Dendritic cell treated with granulocyte-macrophage colony-stimulating factor and Interleukin-4, amounts not matched to agents 40 ng/mL and 50 ng/mL, for 4 days (primary cell): ENCODE measurements around the gene RNGTT.

ENCODE experiments used
- H3K27ac Mint-ChIP-seq: one replicate; pipeline ENCODE4 v1.8.0; 2022; ENCODE audit warnings: mild to moderate bottlenecking, mixed read lengths
- H3K27me3 Mint-ChIP-seq: one replicate; pipeline ENCODE4 v1.8.0; 2022; ENCODE audit warnings: mild to moderate bottlenecking, mixed read lengths
- H3K36me3 Mint-ChIP-seq: one replicate; pipeline ENCODE4 v1.8.0; 2022; ENCODE audit warnings: low read depth, mixed read lengths
- H3K4me1 Mint-ChIP-seq: one replicate; pipeline ENCODE4 v1.8.0; 2022; ENCODE audit warnings: low read depth, mixed read lengths
- H3K4me3 Mint-ChIP-seq: one replicate; pipeline ENCODE4 v1.8.0; 2022; ENCODE audit warnings: mild to moderate bottlenecking, moderate library complexity, mixed read lengths
- H3K9me3 Mint-ChIP-seq: one replicate; pipeline ENCODE4 v1.8.0; 2022; ENCODE audit warnings: mixed read lengths
- intact Hi-C: fragments of 100-400 bp; cut with micrococcal nuclease; formaldehyde crosslinking; loops from one replicate; pipeline ENCODE4 v1.15.0; 2022

The RNGTT gene

GRCh38 chr6:88708197-88708744 lies 255.1 kb downstream of the RNGTT start:
- intact Hi-C loops, result no loop called here

GRCh38 chr6:88705601-88706000 lies 257.8 kb downstream of the RNGTT start:
- no peaks in the 10 kb centered on the region for H3K36me3 Mint-ChIP-seq
- H3K9me3 Mint-ChIP-seq, result no peaks in the 10 kb centered on the region
- H3K27ac Mint-ChIP-seq, result no peak overlapping the region
- intact Hi-C loops, result no loop called here
- H3K27me3 Mint-ChIP-seq, result no peaks in the 10 kb centered on the region
- no peak overlapping the region for H3K4me3 Mint-ChIP-seq
- H3K4me1 Mint-ChIP-seq, result no peaks in the 10 kb centered on the region

More at GRCh38 chr6:88708197-88708744, 255.1 kb downstream of the RNGTT start:
- Mint-ChIP-seq H3K4me3 (no peak overlapping the region), H3K27me3 (no peaks in the 10 kb centered on the region), H3K9me3 (no peaks in the 10 kb centered on the region), H3K4me1 (no peaks in the 10 kb centered on the region), H3K36me3 (no peaks in the 10 kb centered on the region), H3K27ac (no peak overlapping the region)

GRCh38 chr6:88704980-88705379 lies 258.4 kb downstream of the RNGTT start:
- Mint-ChIP-seq H3K9me3 (no peaks in the 10 kb centered on the region), H3K4me3 (no peak overlapping the region), H3K27me3 (no peaks in the 10 kb centered on the region), H3K36me3 (no peaks in the 10 kb centered on the region), H3K27ac (no peak overlapping the region), H3K4me1 (no peaks in the 10 kb centered on the region)
- intact Hi-C loops, result no loop called here

GRCh38 chr6:88702956-88703556 lies 260.4 kb downstream of the RNGTT start:
- Mint-ChIP-seq H3K4me3 (no peak overlapping the region), H3K27me3 (no peaks in the 10 kb centered on the region), H3K9me3 (no peaks in the 10 kb centered on the region), H3K27ac (no peak overlapping the region), H3K36me3 (no peaks in the 10 kb centered on the region), H3K4me1 (no peaks in the 10 kb centered on the region)
- intact Hi-C loops, result no loop called here

GRCh38 chr6:88698661-88699060 lies 264.8 kb downstream of the RNGTT start:
- H3K36me3 Mint-ChIP-seq, result peaks cover 12% of the 10 kb centered on the region
- no peak overlapping the region for H3K4me3 Mint-ChIP-seq
- intact Hi-C loops, result no loop called here
- H3K4me1 Mint-ChIP-seq, result no peaks in the 10 kb centered on the region
- H3K9me3 Mint-ChIP-seq, result peaks cover 18% of the 10 kb centered on the region
- no peaks in the 10 kb centered on the region for H3K27me3 Mint-ChIP-seq
- H3K27ac Mint-ChIP-seq, result no peak overlapping the region

- H3K27ac Mint-ChIP-seq, result no peak overlapping the region
Observed at GRCh38 chr6:88695937-88696336, 267.5 kb downstream of the RNGTT start.

GRCh38 chr6:88683734-88684133 lies 279.7 kb downstream of the RNGTT start:
- Mint-ChIP-seq H3K27me3 (no peaks in the 10 kb centered on the region), H3K4me1 (no peaks in the 10 kb centered on the region), H3K4me3 (no peak overlapping the region), H3K36me3 (peaks cover 8% of the 10 kb centered on the region), H3K9me3 (peaks cover 11% of the 10 kb centered on the region), H3K27ac (no peak overlapping the region)
- intact Hi-C loops, result no loop called here

More at GRCh38 chr6:88695937-88696336, 267.5 kb downstream of the RNGTT start:
- Mint-ChIP-seq H3K9me3 (peaks cover 24% of the 10 kb centered on the region), H3K4me3 (no peak overlapping the region), H3K36me3 (peaks cover 17% of the 10 kb centered on the region), H3K27me3 (no peaks in the 10 kb centered on the region), H3K4me1 (no peaks in the 10 kb centered on the region)
- intact Hi-C loops, result no loop called here

GRCh38 chr6:88680654-88681053 lies 282.8 kb downstream of the RNGTT start:
- Mint-ChIP-seq H3K4me1 (no peaks in the 10 kb centered on the region), H3K27ac (no peak overlapping the region), H3K36me3 (peaks cover 22% of the 10 kb centered on the region), H3K4me3 (no peak overlapping the region), H3K9me3 (no peaks in the 10 kb centered on the region), H3K27me3 (no peaks in the 10 kb centered on the region)
- intact Hi-C loops, result no loop called here

GRCh38 chr6:88679841-88680240 lies 283.6 kb downstream of the RNGTT start:
- no peak overlapping the region for H3K27ac Mint-ChIP-seq
- peaks cover 22% of the 10 kb centered on the region for H3K36me3 Mint-ChIP-seq
- intact Hi-C loops, result no loop called here
- no peak overlapping the region for H3K4me3 Mint-ChIP-seq
- no peaks in the 10 kb centered on the region for H3K9me3 Mint-ChIP-seq
- no peaks in the 10 kb centered on the region for H3K4me1 Mint-ChIP-seq
- H3K27me3 Mint-ChIP-seq, result no peaks in the 10 kb centered on the region

- Mint-ChIP-seq H3K27me3 (no peaks in the 10 kb centered on the region), H3K27ac (no peak overlapping the region), H3K36me3 (peaks cover 29% of the 10 kb centered on the region), H3K4me3 (no peak overlapping the region), H3K4me1 (no peaks in the 10 kb centered on the region), H3K9me3 (peaks cover 10% of the 10 kb centered on the region)
- intact Hi-C loops, result no loop called here
Observed at GRCh38 chr6:88677356-88677755, 286.1 kb downstream of the RNGTT start.

- Mint-ChIP-seq H3K27ac (no peak overlapping the region), H3K27me3 (no peaks in the 10 kb centered on the region), H3K9me3 (peaks cover 67% of the 10 kb centered on the region), H3K4me3 (no peak overlapping the region), H3K4me1 (no peaks in the 10 kb centered on the region), H3K36me3 (peaks cover 59% of the 10 kb centered on the region)
- intact Hi-C loops, result no loop called here
Observed at GRCh38 chr6:88671624-88672023, 291.8 kb downstream of the RNGTT start.

GRCh38 chr6:88670369-88670768 lies 293.0 kb downstream of the RNGTT start:
- peaks cover 63% of the 10 kb centered on the region for H3K36me3 Mint-ChIP-seq
- intact Hi-C loops, result no loop called here
- H3K4me3 Mint-ChIP-seq, result no peak overlapping the region
- no peak overlapping the region for H3K27ac Mint-ChIP-seq
- peaks cover 78% of the 10 kb centered on the region for H3K9me3 Mint-ChIP-seq
- no peaks in the 10 kb centered on the region for H3K27me3 Mint-ChIP-seq
- no peaks in the 10 kb centered on the region for H3K4me1 Mint-ChIP-seq

GRCh38 chr6:88669475-88669874 lies 293.9 kb downstream of the RNGTT start:
- Mint-ChIP-seq H3K4me3 (no peak overlapping the region), H3K27me3 (no peaks in the 10 kb centered on the region), H3K4me1 (no peaks in the 10 kb centered on the region), H3K9me3 (peaks cover 87% of the 10 kb centered on the region), H3K36me3 (peaks cover 64% of the 10 kb centered on the region), H3K27ac (no peak overlapping the region)
- intact Hi-C loops, result no loop called here

GRCh38 chr6:88666901-88667300 lies 296.5 kb downstream of the RNGTT start:
- Mint-ChIP-seq H3K27ac (no peak overlapping the region), H3K4me3 (no peak overlapping the region), H3K4me1 (no peaks in the 10 kb centered on the region), H3K27me3 (no peaks in the 10 kb centered on the region), H3K9me3 (peaks cover 99% of the 10 kb centered on the region), H3K36me3 (peaks cover 70% of the 10 kb centered on the region)
- intact Hi-C loops, result no loop called here

- intact Hi-C loops, result no loop called here
- H3K36me3 Mint-ChIP-seq, result peaks cover 58% of the 10 kb centered on the region
Observed at GRCh38 chr6:88665131-88665530, 298.3 kb downstream of the RNGTT start.

More at GRCh38 chr6:88665131-88665530, 298.3 kb downstream of the RNGTT start:
- no peaks in the 10 kb centered on the region for H3K4me1 Mint-ChIP-seq
- no peaks in the 10 kb centered on the region for H3K27me3 Mint-ChIP-seq
- peaks cover 99% of the 10 kb centered on the region for H3K9me3 Mint-ChIP-seq
- H3K27ac Mint-ChIP-seq, result no peak overlapping the region
- H3K4me3 Mint-ChIP-seq, result no peak overlapping the region
